ENCODE measurements around the gene CADM3. TPM values are rescaled to one million over a fixed set of nuclear protein-coding genes. Genes with fewer than 3 reads are reported as not detected.

Gene CADM3
- total and polyA plus RNA-seq, 10 donors: 0.92 to 6.8 (median 4.3) TPM

- no peak overlapping the region for H3K27ac ChIP-seq
- TF ChIP-seq POLR2AphosphoS5 (IDR thresholded peaks at IDR 0.05) (no peak), CTCF (IDR thresholded peaks at IDR 0.05 in 8 of 11, conservative IDR thresholded peaks at IDR 0.05 in 3 of 11) (no peak), POLR2A (IDR thresholded peaks at IDR 0.05) (no peak)
- no peak overlapping the region for H3K4me3 ChIP-seq
- 47 to 65% (median 59%) methylated on average over 4 of the region's 4 CpGs for WGBS, 5 donors
- no peaks in the 10 kb centered on the region for H3K36me3 ChIP-seq
- peaks cover 0 to 14% (median 0%) of the 10 kb centered on the region in 7 donors for H3K27me3 ChIP-seq (replicated peaks in 1 of 7)
- no peaks in the 10 kb centered on the region for H3K9me3 ChIP-seq
- H3K4me1 ChIP-seq: no peaks in the 10 kb centered on the region
- no peak for DNase-seq
- intact Hi-C loops (cut with DNase I; ENCODE audit: low total_unique reads): no loop called here
Observed at GRCh38 chr1:159181328-159182024, 10.1 kb downstream of the CADM3 start.

GRCh38 chr1:159184201-159184600, 12.8 kb downstream of the CADM3 start:
- H3K36me3 ChIP-seq: no peaks in the 10 kb centered on the region
- WGBS, 5 donors: 68 to 82% (median 72%) methylated on average over 2 of the region's 2 CpGs
- no peaks in the 10 kb centered on the region for H3K9me3 ChIP-seq
- H3K27ac ChIP-seq: no peak overlapping the region
- no peak overlapping the region for H3K4me3 ChIP-seq
- no peak for TF ChIP-seq POLR2A (IDR thresholded peaks at IDR 0.05)
- no peak for TF ChIP-seq CTCF (IDR thresholded peaks at IDR 0.05 in 8 of 11, conservative IDR thresholded peaks at IDR 0.05 in 3 of 11)
- no peak for TF ChIP-seq POLR2AphosphoS5 (IDR thresholded peaks at IDR 0.05)
- H3K27me3 ChIP-seq (replicated peaks in 1 of 7): peaks cover 0 to 37% (median 4%) of the 10 kb centered on the region in 7 donors
- H3K4me1 ChIP-seq: peaks cover 0 to 19% (median 11%) of the 10 kb centered on the region in 6 donors
- intact Hi-C loops (cut with DNase I; ENCODE audit: low total_unique reads): no loop called here
- DNase-seq: no peak

GRCh38 chr1:159185121-159185520, 13.7 kb downstream of the CADM3 start:
- peaks cover 0 to 43% (median 4%) of the 10 kb centered on the region in 7 donors for H3K27me3 ChIP-seq (replicated peaks in 1 of 7)
- no peak for DNase-seq
- no peaks in the 10 kb centered on the region for H3K36me3 ChIP-seq
- H3K4me1 ChIP-seq: peaks cover 0 to 19% (median 11%) of the 10 kb centered on the region in 6 donors
- intact Hi-C loops (cut with DNase I; ENCODE audit: low total_unique reads): no loop called here
- no peak overlapping the region for H3K4me3 ChIP-seq
- no peak overlapping the region for H3K27ac ChIP-seq
- TF ChIP-seq CTCF (IDR thresholded peaks at IDR 0.05 in 8 of 11, conservative IDR thresholded peaks at IDR 0.05 in 3 of 11): no peak
- TF ChIP-seq POLR2AphosphoS5 (IDR thresholded peaks at IDR 0.05): no peak
- no peak for TF ChIP-seq POLR2A (IDR thresholded peaks at IDR 0.05)
- 86 to 92% (median 88%) methylated on average over 5 of the region's 5 CpGs for WGBS, 5 donors
- no peaks in the 10 kb centered on the region for H3K9me3 ChIP-seq

- peaks cover 0 to 19% (median 11%) of the 10 kb centered on the region in 6 donors for H3K4me1 ChIP-seq
- peak overlapping the region in 1 of 8 donors; percentile 60 for H3K4me3 ChIP-seq
- H3K27ac ChIP-seq: no peak overlapping the region
- intact Hi-C loops (cut with DNase I; ENCODE audit: low total_unique reads): no loop called here
- 64 to 78% (median 69%) methylated on average over 3 of the region's 3 CpGs for WGBS, 5 donors
- H3K36me3 ChIP-seq: no peaks in the 10 kb centered on the region
- H3K9me3 ChIP-seq: no peaks in the 10 kb centered on the region
- TF ChIP-seq CTCF (IDR thresholded peaks at IDR 0.05 in 8 of 11, conservative IDR thresholded peaks at IDR 0.05 in 3 of 11) (no peak), POLR2AphosphoS5 (IDR thresholded peaks at IDR 0.05) (no peak), POLR2A (IDR thresholded peaks at IDR 0.05) (no peak)
- H3K27me3 ChIP-seq (replicated peaks in 1 of 7): peaks cover 0 to 33% (median 4%) of the 10 kb centered on the region in 7 donors
- no peak for DNase-seq
Observed at GRCh38 chr1:159187033-159187432, 15.6 kb downstream of the CADM3 start.
